Activated CD4-positive, alpha-beta T cell treated with anti-CD3 and anti-CD28 coated beads, Interleukin-2, amount 10 ng/mL, durations not matched to agents 7 days and 5 days (primary cell): Measurements from ENCODE around the gene GRIK2. TPM values are rescaled to one million over a fixed set of nuclear protein-coding genes. Genes with fewer than 3 reads are reported as not detected.

ENCODE experiments used
- CTCF ChIA-PET: fragments of 350-600 bp; sonication (Branson Sonifier 250); formaldehyde crosslinking; loops from one replicate; lab custom pipeline; 2021; ENCODE audit warnings: antibody characterized with exemption; lab: Charles Lee
- POLR2A ChIA-PET: fragments of 350-600 bp; sonication (Branson Sonifier 250); formaldehyde crosslinking; loops from one replicate; lab custom pipeline; 2021; ENCODE audit warnings: antibody characterized with exemption; lab: Charles Lee
- DNase-seq: peaks from one replicate; pipeline ENCODE4 v3.0.0-alpha.2; 2020
- H3K27ac Mint-ChIP-seq: one replicate; pipeline ENCODE4 v1.8.0; 2021; ENCODE audit warnings: mild to moderate bottlenecking, moderate library complexity, mixed read lengths
- H3K27me3 Mint-ChIP-seq: one replicate; pipeline ENCODE4 v1.8.0; 2021; ENCODE audit warnings: mixed read lengths
- H3K36me3 Mint-ChIP-seq: one replicate; pipeline ENCODE4 v1.8.0; 2021; ENCODE audit warnings: low read depth, mixed read lengths
- H3K4me1 Mint-ChIP-seq: one replicate; pipeline ENCODE4 v1.8.0; 2021; ENCODE audit warnings: mixed read lengths
- H3K4me3 Mint-ChIP-seq: one replicate; pipeline ENCODE4 v1.8.0; 2021; ENCODE audit warnings: mild to moderate bottlenecking, moderate library complexity, mixed read lengths
- H3K9me3 Mint-ChIP-seq: one replicate; pipeline ENCODE4 v1.8.0; 2021; ENCODE audit warnings: mixed read lengths
- total RNA-seq, 2 experiments: library from RNA; stranded (reverse); gene quantifications; one replicate each; pipeline ENCODE4 v1.2.3, GENCODE V29; 2021

GRIK2 gene
- total RNA-seq, 2 experiments from 2014 or later = not detected

GRCh38 chr6:101700655-101701054, 307.1 kb downstream of the GRIK2 start:
- H3K27me3 Mint-ChIP-seq = no peaks in the 10 kb centered on the region
- ChIA-PET CTCF (no interaction called here), POLR2A (no interaction called here)
- H3K9me3 Mint-ChIP-seq = no peaks in the 10 kb centered on the region
- no peaks in the 10 kb centered on the region for H3K36me3 Mint-ChIP-seq
- H3K4me1 Mint-ChIP-seq = no peaks in the 10 kb centered on the region
- no peak overlapping the region for H3K27ac Mint-ChIP-seq
- H3K4me3 Mint-ChIP-seq = no peak overlapping the region
- DNase-seq = no peak

GRCh38 chr6:101703311-101703710, 309.8 kb downstream of the GRIK2 start:
- POLR2A ChIA-PET = no interaction called here

GRCh38 chr6:101705866-101706265, 312.4 kb downstream of the GRIK2 start:
- ChIA-PET POLR2A (no interaction called here), CTCF (no interaction called here)
- H3K36me3 Mint-ChIP-seq = no peaks in the 10 kb centered on the region
- H3K4me3 Mint-ChIP-seq = no peak overlapping the region
- no peaks in the 10 kb centered on the region for H3K4me1 Mint-ChIP-seq
- no peaks in the 10 kb centered on the region for H3K9me3 Mint-ChIP-seq
- H3K27me3 Mint-ChIP-seq = no peaks in the 10 kb centered on the region
- DNase-seq = no peak
- H3K27ac Mint-ChIP-seq = no peak overlapping the region

More at GRCh38 chr6:101703311-101703710, 309.8 kb downstream of the GRIK2 start:
- Mint-ChIP-seq H3K4me1 (no peaks in the 10 kb centered on the region), H3K27me3 (no peaks in the 10 kb centered on the region), H3K4me3 (no peak overlapping the region), H3K36me3 (no peaks in the 10 kb centered on the region), H3K27ac (no peak overlapping the region), H3K9me3 (no peaks in the 10 kb centered on the region)
- no peak for DNase-seq
- CTCF ChIA-PET = no interaction called here

- H3K4me3 Mint-ChIP-seq = no peak overlapping the region
- CTCF ChIA-PET = no interaction called here
- H3K9me3 Mint-ChIP-seq = no peaks in the 10 kb centered on the region
- DNase-seq = no peak
- no peaks in the 10 kb centered on the region for H3K4me1 Mint-ChIP-seq
- H3K36me3 Mint-ChIP-seq = no peaks in the 10 kb centered on the region
- POLR2A ChIA-PET = no interaction called here
- H3K27me3 Mint-ChIP-seq = no peaks in the 10 kb centered on the region
- H3K27ac Mint-ChIP-seq = no peak overlapping the region
These were observed 313.1 kb downstream of the GRIK2 start for GRCh38 chr6:101706576-101706975.

- Mint-ChIP-seq H3K27me3 (no peaks in the 10 kb centered on the region), H3K4me1 (no peaks in the 10 kb centered on the region), H3K36me3 (no peaks in the 10 kb centered on the region), H3K9me3 (no peaks in the 10 kb centered on the region), H3K4me3 (no peak overlapping the region), H3K27ac (no peak overlapping the region)
- ChIA-PET CTCF (no interaction called here), POLR2A (no interaction called here)
- no peak for DNase-seq
These were observed 318.0 kb downstream of the GRIK2 start for GRCh38 chr6:101711518-101711917.

- Mint-ChIP-seq H3K27me3 (no peaks in the 10 kb centered on the region), H3K9me3 (no peaks in the 10 kb centered on the region), H3K36me3 (no peaks in the 10 kb centered on the region), H3K27ac (no peak overlapping the region), H3K4me3 (no peak overlapping the region), H3K4me1 (no peaks in the 10 kb centered on the region)
- ChIA-PET CTCF (interaction anchor here (0.7 kb wide), 1 partner anchor 933 kb away, joined by 3 read pairs; no protein-coding TSS in a partner anchor), POLR2A (interaction anchor here (0.5 kb wide), 1 partner anchor 205 kb away, joined by 3 read pairs; no protein-coding TSS in a partner anchor)
- no peak for DNase-seq
These were observed 322.9 kb downstream of the GRIK2 start for GRCh38 chr6:101716387-101716786.

- POLR2A ChIA-PET = interaction anchor here (0.5 kb wide), 1 partner anchor 205 kb away, joined by 3 read pairs; no protein-coding TSS in a partner anchor
- Mint-ChIP-seq H3K27ac (no peak overlapping the region), H3K4me3 (no peak overlapping the region), H3K9me3 (no peaks in the 10 kb centered on the region), H3K27me3 (no peaks in the 10 kb centered on the region), H3K4me1 (no peaks in the 10 kb centered on the region), H3K36me3 (no peaks in the 10 kb centered on the region)
- DNase-seq = no peak
- CTCF ChIA-PET = interaction anchor here (0.7 kb wide), 1 partner anchor 934 kb away, joined by 3 read pairs; no protein-coding TSS in a partner anchor
These were observed 323.3 kb downstream of the GRIK2 start for GRCh38 chr6:101716810-101717209.

GRCh38 chr6:101719521-101719920, 326.0 kb downstream of the GRIK2 start:
- ChIA-PET POLR2A (no interaction called here), CTCF (no interaction called here)
- no peak for DNase-seq
- Mint-ChIP-seq H3K4me3 (no peak overlapping the region), H3K27me3 (no peaks in the 10 kb centered on the region), H3K36me3 (no peaks in the 10 kb centered on the region), H3K27ac (no peak overlapping the region), H3K9me3 (no peaks in the 10 kb centered on the region), H3K4me1 (no peaks in the 10 kb centered on the region)

GRCh38 chr6:101722471-101722870, 329.0 kb downstream of the GRIK2 start:
- H3K27ac Mint-ChIP-seq = no peak overlapping the region
- H3K36me3 Mint-ChIP-seq = no peaks in the 10 kb centered on the region
- H3K9me3 Mint-ChIP-seq = no peaks in the 10 kb centered on the region
- DNase-seq = no peak
- no peaks in the 10 kb centered on the region for H3K27me3 Mint-ChIP-seq
- POLR2A ChIA-PET = no interaction called here
- H3K4me1 Mint-ChIP-seq = no peaks in the 10 kb centered on the region
- CTCF ChIA-PET = no interaction called here
- H3K4me3 Mint-ChIP-seq = no peak overlapping the region

- no peak for DNase-seq
- H3K4me1 Mint-ChIP-seq = no peaks in the 10 kb centered on the region
- POLR2A ChIA-PET = no interaction called here
These were observed 329.6 kb downstream of the GRIK2 start for GRCh38 chr6:101722991-101723579.

GRCh38 chr6:101728388-101728787, 334.9 kb downstream of the GRIK2 start:
- Mint-ChIP-seq H3K4me1 (peaks cover 5% of the 10 kb centered on the region), H3K9me3 (no peaks in the 10 kb centered on the region), H3K36me3 (no peaks in the 10 kb centered on the region), H3K27ac (no peak overlapping the region), H3K27me3 (no peaks in the 10 kb centered on the region), H3K4me3 (no peak overlapping the region)
- ChIA-PET POLR2A (no interaction called here), CTCF (no interaction called here)
- no peak for DNase-seq

More at GRCh38 chr6:101722991-101723579, 329.6 kb downstream of the GRIK2 start:
- no peak overlapping the region for H3K4me3 Mint-ChIP-seq
- no peaks in the 10 kb centered on the region for H3K27me3 Mint-ChIP-seq
- H3K27ac Mint-ChIP-seq = no peak overlapping the region
- no peaks in the 10 kb centered on the region for H3K9me3 Mint-ChIP-seq
- CTCF ChIA-PET = no interaction called here
- no peaks in the 10 kb centered on the region for H3K36me3 Mint-ChIP-seq

- Mint-ChIP-seq H3K9me3 (no peaks in the 10 kb centered on the region), H3K4me1 (peaks cover 5% of the 10 kb centered on the region), H3K27me3 (no peaks in the 10 kb centered on the region), H3K36me3 (no peaks in the 10 kb centered on the region), H3K27ac (no peak overlapping the region), H3K4me3 (no peak overlapping the region)
- ChIA-PET POLR2A (no interaction called here), CTCF (no interaction called here)
- DNase-seq = no peak
These were observed 335.4 kb downstream of the GRIK2 start for GRCh38 chr6:101728956-101729355.

GRCh38 chr6:101730954-101731353, 337.4 kb downstream of the GRIK2 start:
- Mint-ChIP-seq H3K27ac (no peak overlapping the region), H3K4me3 (no peak overlapping the region), H3K9me3 (peaks cover 3% of the 10 kb centered on the region), H3K4me1 (peaks cover 5% of the 10 kb centered on the region), H3K36me3 (no peaks in the 10 kb centered on the region), H3K27me3 (no peaks in the 10 kb centered on the region)
- ChIA-PET POLR2A (interaction anchor here (0.5 kb wide), 1 partner anchor 226 kb away, joined by 6 read pairs; no protein-coding TSS in a partner anchor), CTCF (no interaction called here)
- DNase-seq = no peak

- CTCF ChIA-PET = no interaction called here
- POLR2A ChIA-PET = no interaction called here
- Mint-ChIP-seq H3K4me3 (no peak overlapping the region), H3K4me1 (peaks cover 5% of the 10 kb centered on the region), H3K27ac (no peak overlapping the region), H3K9me3 (peaks cover 9% of the 10 kb centered on the region), H3K36me3 (no peaks in the 10 kb centered on the region), H3K27me3 (no peaks in the 10 kb centered on the region)
- no peak for DNase-seq
These were observed 340.4 kb downstream of the GRIK2 start for GRCh38 chr6:101733899-101734298.
